T-helper 1 cell treated with Interleukin-12 subunit alpha and Interleukin-12 subunit beta and Interleukin-4 antibody, amounts not matched to agents 30 μg/mL and 1 μg/mL, for 36 hours (primary cell): ENCODE results near the gene GPATCH1.
A peak's percentile ranks its signal among the peaks of the same experiment; 100 is the strongest.
"Not testable (repeated sequence)": the region's sequence is repeated elsewhere in the genome, so short reads cannot be mapped to it uniquely, and the experiment has no call there.

Experiments
- H3K27ac Mint-ChIP-seq: one replicate; pipeline ENCODE4 v1.8.0; 2021; ENCODE audit warnings: mild to moderate bottlenecking, mixed read lengths
- H3K27me3 Mint-ChIP-seq: one replicate; pipeline ENCODE4 v1.8.0; 2021; ENCODE audit warnings: low read depth, mixed read lengths
- H3K36me3 Mint-ChIP-seq: one replicate; pipeline ENCODE4 v1.8.0; 2021; ENCODE audit warnings: low read depth, mixed read lengths
- H3K4me1 Mint-ChIP-seq: one replicate; pipeline ENCODE4 v1.8.0; 2021; ENCODE audit warnings: low read depth, mixed read lengths
- H3K4me3 Mint-ChIP-seq: one replicate; pipeline ENCODE4 v1.8.0; 2021; ENCODE audit warnings: mild to moderate bottlenecking, moderate library complexity, mixed read lengths
- H3K9me3 Mint-ChIP-seq: one replicate; pipeline ENCODE4 v1.8.0; 2021; ENCODE audit warnings: mixed read lengths

GPATCH1 gene

GRCh38 chr19:33080761-33081681, at the start of gene GPATCH1:
Gene GPATCH1 (plus strand): TSS chr19:33081181. CDS start chr19:33081194, 13 bp downstream.
- no peaks in the 10 kb centered on the region for H3K27me3 Mint-ChIP-seq
- no peaks in the 10 kb centered on the region for H3K9me3 Mint-ChIP-seq
- peak within 1 kb of the TSS; percentile 92 for H3K27ac Mint-ChIP-seq
- peaks cover 4% of the 10 kb centered on the region for H3K36me3 Mint-ChIP-seq
- peak within 1 kb of the TSS; percentile 94 for H3K4me3 Mint-ChIP-seq
- peaks cover 25% of the 10 kb centered on the region for H3K4me1 Mint-ChIP-seq

- Mint-ChIP-seq H3K9me3 (peaks cover 8% of the 10 kb centered on the region), H3K4me3 (no peak overlapping the region), H3K27ac (no peak overlapping the region), H3K27me3 (no peaks in the 10 kb centered on the region), H3K4me1 (peaks cover 4% of the 10 kb centered on the region), H3K36me3 (no peaks in the 10 kb centered on the region)
Observed at GRCh38 chr19:33032218-33032781, 48.7 kb upstream of the GPATCH1 start.

GRCh38 chr19:33035461-33035860, 45.5 kb upstream of the GPATCH1 start:
- Mint-ChIP-seq H3K4me1 (peaks cover 9% of the 10 kb centered on the region), H3K36me3 (peaks cover 2% of the 10 kb centered on the region), H3K9me3 (no peaks in the 10 kb centered on the region)

GRCh38 chr19:33036370-33037167, 44.4 kb upstream of the GPATCH1 start:
- H3K36me3 Mint-ChIP-seq, H3K4me3 Mint-ChIP-seq, H3K27me3 Mint-ChIP-seq, H3K9me3 Mint-ChIP-seq, H3K4me1 Mint-ChIP-seq: not testable (repeated sequence)
- peak overlapping the region; percentile 76 for H3K27ac Mint-ChIP-seq

More at GRCh38 chr19:33035461-33035860, 45.5 kb upstream of the GPATCH1 start:
- Mint-ChIP-seq H3K27ac (no peak overlapping the region), H3K4me3 (no peak overlapping the region), H3K27me3 (no peaks in the 10 kb centered on the region)

GRCh38 chr19:33037168-33038025, 43.6 kb upstream of the GPATCH1 start:
- H3K4me1 Mint-ChIP-seq, H3K27me3 Mint-ChIP-seq, H3K36me3 Mint-ChIP-seq, H3K9me3 Mint-ChIP-seq: not testable (repeated sequence)
- peak overlapping the region; percentile 56 for H3K4me3 Mint-ChIP-seq
- H3K27ac Mint-ChIP-seq: peak overlapping the region; percentile 76

GRCh38 chr19:33039108-33039599, 41.8 kb upstream of the GPATCH1 start:
- Mint-ChIP-seq H3K27ac (no peak overlapping the region), H3K27me3 (no peaks in the 10 kb centered on the region), H3K36me3 (peaks cover 2% of the 10 kb centered on the region), H3K4me1 (peaks cover 9% of the 10 kb centered on the region), H3K4me3 (no peak overlapping the region), H3K9me3 (no peaks in the 10 kb centered on the region)

- Mint-ChIP-seq H3K4me1 (peaks cover 9% of the 10 kb centered on the region), H3K27ac (no peak overlapping the region), H3K36me3 (peaks cover 2% of the 10 kb centered on the region), H3K9me3 (no peaks in the 10 kb centered on the region), H3K4me3 (no peak overlapping the region), H3K27me3 (no peaks in the 10 kb centered on the region)
Observed at GRCh38 chr19:33039815-33040214, 41.2 kb upstream of the GPATCH1 start.

GRCh38 chr19:33040994-33041827, 39.8 kb upstream of the GPATCH1 start:
- Mint-ChIP-seq H3K4me1 (peaks cover 9% of the 10 kb centered on the region), H3K27ac (no peak overlapping the region)

GRCh38 chr19:33041828-33042160, 39.2 kb upstream of the GPATCH1 start:
- not testable (repeated sequence) for H3K27me3 Mint-ChIP-seq, H3K27ac Mint-ChIP-seq, H3K36me3 Mint-ChIP-seq, H3K4me3 Mint-ChIP-seq, H3K9me3 Mint-ChIP-seq, H3K4me1 Mint-ChIP-seq

More at GRCh38 chr19:33040994-33041827, 39.8 kb upstream of the GPATCH1 start:
- H3K36me3 Mint-ChIP-seq: peaks cover 2% of the 10 kb centered on the region
- no peaks in the 10 kb centered on the region for H3K9me3 Mint-ChIP-seq
- no peak overlapping the region for H3K4me3 Mint-ChIP-seq
- no peaks in the 10 kb centered on the region for H3K27me3 Mint-ChIP-seq

GRCh38 chr19:33047422-33047821, 33.6 kb upstream of the GPATCH1 start:
- Mint-ChIP-seq H3K27me3 (no peaks in the 10 kb centered on the region), H3K4me1 (no peaks in the 10 kb centered on the region)

GRCh38 chr19:33048806-33049676, 31.9 kb upstream of the GPATCH1 start:
- H3K4me3 Mint-ChIP-seq: no peak overlapping the region
- H3K27ac Mint-ChIP-seq: no peak overlapping the region
- H3K4me1 Mint-ChIP-seq: no peaks in the 10 kb centered on the region
- H3K27me3 Mint-ChIP-seq: no peaks in the 10 kb centered on the region
- H3K36me3 Mint-ChIP-seq: no peaks in the 10 kb centered on the region
- no peaks in the 10 kb centered on the region for H3K9me3 Mint-ChIP-seq

More at GRCh38 chr19:33047422-33047821, 33.6 kb upstream of the GPATCH1 start:
- Mint-ChIP-seq H3K27ac (no peak overlapping the region), H3K4me3 (no peak overlapping the region), H3K36me3 (no peaks in the 10 kb centered on the region), H3K9me3 (no peaks in the 10 kb centered on the region)

GRCh38 chr19:33050110-33050509, 30.9 kb upstream of the GPATCH1 start:
- no peaks in the 10 kb centered on the region for H3K27me3 Mint-ChIP-seq
- no peak overlapping the region for H3K27ac Mint-ChIP-seq
- H3K4me1 Mint-ChIP-seq: no peaks in the 10 kb centered on the region
- H3K9me3 Mint-ChIP-seq: no peaks in the 10 kb centered on the region
- H3K4me3 Mint-ChIP-seq: no peak overlapping the region
- no peaks in the 10 kb centered on the region for H3K36me3 Mint-ChIP-seq
